ENCODE measurements around the gene NWD2.
"Not testable (repeated sequence)": the region's sequence is repeated elsewhere in the genome, so short reads cannot be mapped to it uniquely, and the experiment has no call there.

Gene NWD2

DNA sequence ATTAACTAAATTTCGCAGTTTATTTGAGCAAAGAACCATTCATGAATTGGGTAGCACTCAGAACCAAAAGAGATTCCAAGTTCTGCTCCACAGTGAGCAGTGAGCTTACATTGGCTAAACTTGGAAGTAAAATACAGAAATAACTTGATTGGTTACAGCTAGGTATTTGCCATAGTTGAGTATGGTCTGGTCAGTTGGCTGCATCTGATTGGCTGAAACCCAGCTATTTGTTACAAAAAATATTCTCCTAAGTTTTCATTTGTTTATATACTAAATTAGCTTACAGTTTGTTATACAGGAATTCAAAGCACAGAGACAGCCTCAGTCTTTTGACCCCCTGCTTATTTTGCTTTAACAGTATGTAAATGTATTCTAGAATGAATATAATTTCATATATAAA is 226.6 kb downstream of the NWD2 start:
- no peak for DNase-seq

DNA sequence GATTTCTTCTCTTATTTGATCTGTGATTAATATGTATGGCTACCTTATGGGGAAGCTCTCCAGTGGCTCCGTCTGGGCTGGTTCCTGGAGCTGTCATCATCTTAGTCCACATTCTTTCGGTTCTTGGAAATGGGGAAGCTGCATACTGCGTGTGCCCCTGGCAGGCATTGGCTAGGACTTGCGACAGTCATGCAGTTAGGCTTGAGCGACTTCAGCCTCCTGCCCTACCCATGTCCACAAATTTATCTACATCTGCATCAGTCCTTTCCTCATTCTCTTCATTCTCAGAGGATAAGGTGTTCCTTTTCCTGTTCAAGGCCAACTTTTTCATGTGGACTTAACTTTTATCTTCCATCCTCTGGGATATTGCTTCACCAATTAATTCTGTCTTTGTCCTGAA is 227.4 kb downstream of the NWD2 start:
- DNase-seq: no peak

DNA sequence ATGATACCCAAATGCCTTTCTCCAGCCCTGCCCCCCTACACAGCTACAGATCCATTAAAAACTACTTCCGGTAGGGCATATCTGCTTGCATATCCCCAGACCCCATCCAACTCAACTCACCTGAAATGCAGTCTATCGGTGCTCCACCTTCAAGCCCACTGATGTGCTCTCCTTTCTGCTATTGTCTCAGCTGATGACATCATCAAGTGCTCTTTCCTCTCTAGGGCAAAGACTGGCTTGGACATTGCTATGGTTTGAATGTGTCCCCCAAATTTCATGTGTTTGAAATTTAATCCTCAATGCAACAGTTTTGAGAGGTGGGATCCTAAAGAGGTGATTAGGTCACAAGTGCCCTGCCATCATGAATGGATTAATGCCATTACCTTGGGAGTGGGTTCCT is 229.3 kb downstream of the NWD2 start:
- DNase-seq: no peak

DNA sequence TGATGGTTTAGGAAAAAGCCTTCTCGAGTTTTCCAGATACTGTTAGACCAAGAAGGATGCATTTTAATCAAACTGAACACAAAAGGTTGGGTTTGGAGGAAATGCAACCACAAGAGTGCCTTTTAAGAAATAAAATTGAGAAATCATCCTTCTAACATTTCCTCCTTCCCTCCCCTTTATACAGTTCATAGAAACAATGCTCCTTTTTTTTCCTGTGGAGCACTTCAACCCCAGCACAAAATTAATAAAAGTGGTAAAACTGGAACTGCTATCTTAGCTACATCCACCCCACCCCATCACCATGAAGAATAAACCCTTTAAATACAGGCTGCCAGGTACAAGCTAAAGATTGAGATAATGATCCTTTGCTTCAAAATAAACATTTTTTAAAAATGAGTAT is 230.5 kb downstream of the NWD2 start:
- no peak for DNase-seq

DNA sequence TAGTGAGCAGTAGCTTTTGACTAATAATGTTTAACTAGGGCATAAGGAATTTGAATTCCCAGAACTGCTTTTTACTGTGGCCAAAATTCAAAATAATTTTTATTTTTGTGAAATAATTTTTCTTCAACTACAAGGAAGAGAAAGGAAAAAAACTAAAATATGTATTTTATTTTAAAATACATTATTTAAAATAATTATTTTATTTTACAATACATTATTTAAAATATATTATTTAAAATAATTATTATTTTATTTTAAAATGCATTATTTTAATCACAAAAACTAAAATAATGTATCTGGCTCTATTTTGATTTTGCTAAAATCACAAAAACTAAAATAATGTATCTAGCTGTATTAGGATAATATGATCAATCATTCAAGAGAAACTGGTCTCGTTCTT is 231.2 kb downstream of the NWD2 start:
- no peak for DNase-seq

DNA sequence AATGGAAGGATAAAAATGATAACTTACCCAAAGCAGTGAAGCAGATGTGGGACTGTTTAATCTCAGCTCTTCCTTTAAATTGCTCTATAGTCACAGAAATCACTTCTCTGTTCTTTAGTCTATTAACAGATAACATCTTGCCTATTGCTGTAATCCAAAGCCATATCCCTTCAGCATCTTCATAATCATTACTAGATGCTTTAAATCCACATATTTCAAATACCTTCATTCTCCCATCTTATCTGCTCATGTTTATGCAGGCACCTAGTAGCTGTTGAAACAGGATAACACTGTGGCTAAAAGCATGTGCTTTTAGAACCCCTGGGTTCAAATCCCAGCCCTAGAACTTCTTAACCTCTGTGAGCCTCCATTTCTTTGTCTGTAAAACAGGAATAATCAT is 231.7 kb downstream of the NWD2 start:
- DNase-seq: no peak

DNA sequence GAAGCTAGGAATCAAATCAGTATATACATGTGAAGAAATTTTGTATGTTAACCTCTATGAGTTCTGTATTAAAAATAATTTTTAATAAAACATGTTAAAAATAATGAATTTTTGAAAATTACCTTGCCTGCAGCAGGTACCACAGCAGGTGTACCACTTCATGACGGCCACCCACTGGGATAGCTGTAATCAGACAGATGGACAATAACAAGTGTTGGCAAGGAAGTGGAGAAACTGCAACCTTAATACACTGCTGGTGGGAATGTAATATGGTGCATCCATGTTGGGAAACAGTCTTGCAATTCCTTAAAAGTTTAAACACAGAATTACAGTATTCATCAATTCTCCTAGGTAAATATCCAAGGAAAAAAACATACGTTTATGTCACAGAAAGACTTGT is 232.1 kb downstream of the NWD2 start:
- no peak for DNase-seq

DNA sequence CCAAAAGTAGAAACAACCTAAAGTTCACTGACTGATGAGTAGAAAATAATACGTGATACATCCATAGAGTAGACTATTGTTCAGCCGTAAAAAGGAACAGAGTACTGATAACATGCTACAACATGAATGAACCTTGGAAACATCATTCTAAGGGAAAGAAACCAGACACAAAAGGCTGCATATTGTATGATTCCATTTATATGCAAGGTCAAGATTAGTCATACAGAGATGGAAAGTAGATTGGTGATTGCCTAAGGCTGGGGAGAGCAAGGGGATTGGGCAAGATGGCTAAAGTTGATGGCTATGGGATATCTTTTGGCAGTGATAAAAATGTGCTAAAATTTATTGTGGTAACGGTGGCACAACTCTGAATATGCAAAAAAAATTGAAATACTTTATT is 232.6 kb downstream of the NWD2 start:
- DNase-seq: no peak

DNA sequence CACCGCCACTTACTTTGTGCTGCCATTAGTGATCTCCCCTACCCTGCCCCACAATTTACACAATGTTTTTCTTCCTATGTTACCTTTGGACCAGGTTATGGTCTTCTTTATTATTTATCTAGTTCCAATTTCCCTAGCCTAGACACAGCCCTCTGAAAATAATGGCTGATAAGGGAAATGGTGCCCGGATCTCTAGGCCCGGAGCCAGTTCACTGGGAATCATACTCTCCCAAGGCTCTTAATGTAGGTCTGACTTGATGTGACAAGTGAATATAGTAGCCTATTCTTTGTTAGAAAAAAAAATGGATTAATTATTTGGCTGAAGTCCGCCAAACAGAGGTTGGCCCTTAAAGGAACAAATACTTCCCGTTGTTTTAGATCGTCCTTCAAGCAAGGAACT is 233.6 kb downstream of the NWD2 start:
- DNase-seq: no peak

DNA sequence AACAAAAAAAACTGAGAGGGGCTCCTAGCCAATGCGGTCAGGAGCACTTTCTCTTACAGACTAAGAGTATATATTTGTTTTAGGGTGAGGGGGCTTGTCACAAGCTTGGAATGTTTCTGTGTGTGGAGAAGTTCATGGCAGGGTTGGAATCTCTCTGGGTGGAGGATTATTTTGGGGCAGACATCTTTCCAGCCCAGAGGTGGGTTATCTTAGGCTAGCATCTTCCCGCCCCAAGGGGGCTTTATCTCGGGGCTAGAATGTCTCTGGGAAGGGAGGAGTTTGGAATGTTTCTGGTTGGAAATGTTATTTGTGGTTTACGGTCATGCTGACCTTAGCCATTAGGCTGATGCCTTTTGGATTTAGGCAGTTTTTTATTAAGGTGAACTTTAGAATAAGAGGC is 236.0 kb downstream of the NWD2 start:
- DNase-seq: no peak

DNA sequence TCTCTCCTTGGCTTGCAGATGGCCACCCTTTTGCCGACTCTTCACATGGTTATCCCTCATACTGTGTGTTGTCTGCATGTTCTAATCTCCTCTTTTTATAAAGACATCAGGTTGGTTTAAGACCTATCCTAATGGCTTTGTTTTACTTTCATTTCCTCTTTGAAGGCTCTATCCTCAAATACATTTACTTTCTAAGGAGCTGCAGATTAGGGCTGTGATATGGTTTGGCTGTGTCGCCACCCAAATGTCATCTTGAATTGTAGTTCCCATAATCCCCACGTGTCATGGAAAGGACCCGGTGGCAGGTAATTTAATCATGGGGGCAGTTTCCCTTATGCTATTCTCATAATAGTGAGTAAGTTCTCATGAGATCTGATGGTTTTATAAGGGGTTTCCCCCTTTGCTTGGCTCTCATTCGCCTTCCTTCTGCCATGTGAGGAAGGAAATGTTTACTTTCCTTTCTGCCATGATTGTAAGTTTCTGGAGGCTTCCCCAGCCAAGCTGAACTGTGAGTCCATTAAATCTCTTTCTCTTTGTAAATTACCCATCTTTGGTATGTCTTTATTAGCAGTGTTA is 237.1 kb downstream of the NWD2 start:
- no peak for DNase-seq

DNA sequence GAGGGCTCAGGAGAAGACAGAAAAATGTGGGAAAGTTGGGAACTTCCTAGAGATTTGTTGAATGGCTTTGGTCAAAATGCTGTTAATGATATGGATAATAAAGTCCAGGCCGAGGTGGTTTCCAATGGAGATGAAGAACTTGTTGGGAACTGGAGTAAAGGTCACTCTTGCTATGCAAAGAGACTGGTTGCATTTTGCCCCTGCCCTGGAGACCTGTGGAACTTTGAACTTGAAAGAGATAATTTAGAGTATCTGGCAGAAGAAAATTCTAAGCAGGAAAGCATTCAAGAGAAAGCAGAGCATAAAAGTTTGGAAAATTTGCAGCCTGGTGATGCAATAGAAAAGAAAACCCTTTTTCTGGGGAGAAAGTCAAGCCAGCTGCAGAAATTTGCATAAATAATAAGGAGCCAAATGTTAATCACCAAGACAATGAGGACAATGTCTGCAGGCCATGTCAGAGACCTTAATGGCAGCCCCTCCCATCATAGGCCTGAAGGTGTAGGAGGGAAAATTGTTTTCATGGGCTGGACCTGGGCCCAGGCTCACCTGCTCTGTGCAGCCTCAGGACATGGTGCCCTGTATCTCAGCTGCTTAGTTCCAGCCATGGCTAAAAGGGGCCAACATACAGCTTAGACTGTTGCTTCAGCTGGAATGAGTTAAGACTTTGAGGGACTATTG is 237.8 kb downstream of the NWD2 start:
- DNase-seq: no peak

DNA sequence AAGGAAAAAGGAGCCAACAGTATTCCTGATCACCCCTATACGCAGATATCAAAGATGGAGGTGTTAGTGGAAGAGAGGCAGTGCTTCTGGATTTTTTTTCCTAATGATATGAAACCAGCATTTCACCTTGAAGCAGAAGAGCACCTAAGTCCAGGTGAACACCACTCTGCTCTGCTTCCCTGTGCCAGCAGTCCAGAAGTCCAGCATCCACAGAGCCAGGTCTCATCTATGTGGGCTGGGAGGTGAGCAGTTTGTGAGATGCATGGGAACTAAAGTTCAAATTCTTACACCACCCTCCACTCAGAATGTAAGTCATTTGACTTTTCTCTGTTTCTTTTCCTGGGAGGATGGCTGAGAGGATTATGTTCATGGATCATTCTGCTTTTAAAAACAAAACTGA is 239.1 kb downstream of the NWD2 start:
- DNase-seq: no peak

DNA sequence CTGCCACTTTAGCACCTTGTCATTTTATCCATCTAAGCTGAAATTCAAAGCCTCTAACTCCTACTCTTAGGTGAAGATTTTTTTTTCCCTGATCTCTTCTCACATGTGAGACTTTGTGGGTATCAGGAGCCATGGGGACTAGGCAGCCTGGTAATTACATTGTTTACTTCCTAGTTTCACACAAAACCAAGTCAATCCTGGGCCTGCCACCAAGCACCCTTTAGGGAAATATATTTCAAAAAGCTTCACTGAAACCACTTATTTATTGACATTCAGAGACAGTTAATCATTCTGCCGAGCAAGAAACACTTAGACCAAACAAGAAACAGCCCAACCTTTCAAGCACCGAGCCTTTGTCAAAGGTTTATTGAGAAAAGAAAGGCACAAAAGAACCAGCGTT is 241.6 kb downstream of the NWD2 start:
- DNase-seq: no peak

DNA sequence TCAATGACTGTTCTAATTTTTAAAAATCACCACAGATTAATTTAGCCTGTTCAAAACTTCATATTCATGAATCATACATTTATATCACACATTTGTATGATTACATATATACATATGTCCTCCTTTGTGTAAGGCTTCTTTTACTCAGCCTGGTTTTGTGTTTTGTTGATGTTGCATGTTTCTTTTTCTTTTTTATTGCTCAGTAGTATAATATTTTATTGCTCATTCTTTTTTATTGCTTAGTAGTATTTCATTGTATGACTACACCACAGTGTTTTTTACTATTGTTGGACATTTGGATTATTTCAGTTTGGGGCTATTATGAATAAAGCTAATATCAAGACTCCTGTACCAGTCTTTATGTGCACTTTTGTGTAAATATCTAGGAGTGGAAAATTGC is 243.1 kb downstream of the NWD2 start:
- no peak for DNase-seq

DNA sequence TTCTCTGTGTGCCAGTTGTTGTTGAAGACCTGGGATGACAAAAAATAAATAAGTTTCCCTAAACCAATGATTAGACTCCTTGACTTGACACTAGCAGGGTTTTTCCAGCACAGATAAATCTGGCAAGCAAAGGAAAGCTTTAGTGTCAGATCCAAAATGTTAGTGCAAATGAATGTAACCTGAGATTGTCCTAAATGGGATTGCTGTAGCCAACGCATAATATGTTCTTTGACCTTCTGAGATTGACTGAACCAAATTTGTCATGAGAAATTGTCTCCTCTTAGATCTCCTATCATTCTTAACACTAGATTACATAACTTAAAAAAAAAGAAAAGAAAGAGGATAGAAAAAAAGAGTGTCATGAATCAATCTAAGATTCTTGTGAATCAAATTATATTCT is 245.2 kb downstream of the NWD2 start:
- DNase-seq: no peak

DNA sequence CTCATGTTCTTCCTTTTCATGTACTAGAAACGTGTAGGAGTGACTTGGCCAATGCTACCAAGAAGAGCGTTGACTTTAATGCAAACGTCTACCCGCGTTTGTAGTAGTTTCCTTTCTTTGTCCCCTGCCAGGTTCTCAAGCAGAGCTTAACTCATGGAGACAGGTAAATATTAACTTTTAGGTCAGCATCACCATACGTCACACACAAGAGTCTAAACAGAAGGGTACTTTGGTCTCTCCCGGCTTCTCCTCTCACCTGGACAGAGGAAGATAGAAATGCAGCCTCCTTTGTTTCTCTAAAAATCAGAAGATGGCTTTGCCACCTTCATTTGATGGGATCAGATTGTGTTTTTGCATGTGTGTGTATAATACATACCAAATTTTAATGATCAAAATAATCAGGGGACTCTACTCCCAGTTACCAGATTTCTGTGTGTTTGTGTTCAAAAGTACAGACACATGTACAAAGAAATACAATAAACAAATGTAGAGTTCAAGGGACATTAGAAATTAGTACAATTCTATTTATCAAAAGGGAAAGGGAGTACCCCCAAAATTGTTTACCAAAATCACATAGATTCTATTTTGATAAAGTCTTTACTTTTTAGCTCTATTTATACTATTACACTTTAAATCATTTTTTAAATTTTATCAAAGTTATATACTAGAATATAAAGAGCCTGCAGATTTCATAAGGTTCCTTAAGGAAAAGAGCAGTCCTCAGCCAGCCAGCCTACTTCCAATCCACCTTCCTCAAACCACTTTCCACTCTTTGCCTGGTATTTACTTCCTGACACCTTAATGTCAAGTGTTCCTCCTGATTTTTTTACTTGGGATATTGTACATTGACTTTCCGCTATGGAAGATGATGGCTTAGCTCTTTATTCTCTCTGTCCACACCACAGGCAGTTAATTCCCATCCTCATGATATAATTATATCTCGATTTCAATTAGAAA is 246.1 kb downstream of the NWD2 start:
- DNase-seq: no peak

DNA sequence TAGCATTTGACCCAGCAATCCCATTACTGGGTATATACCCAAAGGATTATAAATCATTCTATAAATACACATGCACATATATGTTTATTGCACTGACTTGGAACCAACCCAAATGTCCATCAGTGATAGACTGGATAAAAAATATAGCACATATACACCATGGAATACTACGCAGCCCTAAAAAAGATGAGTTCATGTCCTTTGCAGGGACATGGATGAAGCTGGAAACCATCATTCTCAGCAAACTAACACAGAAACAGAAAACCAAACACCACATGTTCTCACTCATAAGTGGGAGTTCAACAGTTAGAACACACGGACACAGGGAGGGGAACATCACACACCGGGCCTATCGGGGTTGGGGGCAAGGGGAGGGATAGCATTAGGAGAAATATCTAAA is 250.8 kb downstream of the NWD2 start:
- not testable (repeated sequence) for DNase-seq

All from midbrain (tissue), 1 donor.